Measurements from ENCODE around the gene ZNF587B.

- TF ChIP-seq CTCF (IDR thresholded peaks at IDR 0.05; ENCODE audit: borderline replicate concordance, extremely low read depth, low read length, poor library complexity, severe bottlenecking) = no peak
- no peak for TF ChIP-seq EZH2 (IDR thresholded peaks at IDR 0.05; ENCODE audit: borderline replicate concordance, low read depth, low read length, severe bottlenecking)
These were observed 41.9 kb upstream of the ZNF587B start for GRCh38 chr19:57788114-57788692.
